IPS DF 4.7 (cell line): ENCODE measurements around the gene USP34.
"Not testable (repeated sequence)": the region's sequence is repeated elsewhere in the genome, so short reads cannot be mapped to it uniquely, and the experiment has no call there.

Source experiments
- DNase-seq: peaks from one replicate; pipeline ENCODE4 v3.0.0-alpha.2; 2013; ENCODE audit warnings: low spot score; ENCODE audit errors: extremely low read depth

USP34 gene, protein sequence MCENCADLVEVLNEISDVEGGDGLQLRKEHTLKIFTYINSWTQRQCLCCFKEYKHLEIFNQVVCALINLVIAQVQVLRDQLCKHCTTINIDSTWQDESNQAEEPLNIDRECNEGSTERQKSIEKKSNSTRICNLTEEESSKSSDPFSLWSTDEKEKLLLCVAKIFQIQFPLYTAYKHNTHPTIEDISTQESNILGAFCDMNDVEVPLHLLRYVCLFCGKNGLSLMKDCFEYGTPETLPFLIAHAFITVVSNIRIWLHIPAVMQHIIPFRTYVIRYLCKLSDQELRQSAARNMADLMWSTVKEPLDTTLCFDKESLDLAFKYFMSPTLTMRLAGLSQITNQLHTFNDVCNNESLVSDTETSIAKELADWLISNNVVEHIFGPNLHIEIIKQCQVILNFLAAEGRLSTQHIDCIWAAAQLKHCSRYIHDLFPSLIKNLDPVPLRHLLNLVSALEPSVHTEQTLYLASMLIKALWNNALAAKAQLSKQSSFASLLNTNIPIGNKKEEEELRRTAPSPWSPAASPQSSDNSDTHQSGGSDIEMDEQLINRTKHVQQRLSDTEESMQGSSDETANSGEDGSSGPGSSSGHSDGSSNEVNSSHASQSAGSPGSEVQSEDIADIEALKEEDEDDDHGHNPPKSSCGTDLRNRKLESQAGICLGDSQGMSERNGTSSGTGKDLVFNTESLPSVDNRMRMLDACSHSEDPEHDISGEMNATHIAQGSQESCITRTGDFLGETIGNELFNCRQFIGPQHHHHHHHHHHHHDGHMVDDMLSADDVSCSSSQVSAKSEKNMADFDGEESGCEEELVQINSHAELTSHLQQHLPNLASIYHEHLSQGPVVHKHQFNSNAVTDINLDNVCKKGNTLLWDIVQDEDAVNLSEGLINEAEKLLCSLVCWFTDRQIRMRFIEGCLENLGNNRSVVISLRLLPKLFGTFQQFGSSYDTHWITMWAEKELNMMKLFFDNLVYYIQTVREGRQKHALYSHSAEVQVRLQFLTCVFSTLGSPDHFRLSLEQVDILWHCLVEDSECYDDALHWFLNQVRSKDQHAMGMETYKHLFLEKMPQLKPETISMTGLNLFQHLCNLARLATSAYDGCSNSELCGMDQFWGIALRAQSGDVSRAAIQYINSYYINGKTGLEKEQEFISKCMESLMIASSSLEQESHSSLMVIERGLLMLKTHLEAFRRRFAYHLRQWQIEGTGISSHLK (N-terminal part only)

DNA sequence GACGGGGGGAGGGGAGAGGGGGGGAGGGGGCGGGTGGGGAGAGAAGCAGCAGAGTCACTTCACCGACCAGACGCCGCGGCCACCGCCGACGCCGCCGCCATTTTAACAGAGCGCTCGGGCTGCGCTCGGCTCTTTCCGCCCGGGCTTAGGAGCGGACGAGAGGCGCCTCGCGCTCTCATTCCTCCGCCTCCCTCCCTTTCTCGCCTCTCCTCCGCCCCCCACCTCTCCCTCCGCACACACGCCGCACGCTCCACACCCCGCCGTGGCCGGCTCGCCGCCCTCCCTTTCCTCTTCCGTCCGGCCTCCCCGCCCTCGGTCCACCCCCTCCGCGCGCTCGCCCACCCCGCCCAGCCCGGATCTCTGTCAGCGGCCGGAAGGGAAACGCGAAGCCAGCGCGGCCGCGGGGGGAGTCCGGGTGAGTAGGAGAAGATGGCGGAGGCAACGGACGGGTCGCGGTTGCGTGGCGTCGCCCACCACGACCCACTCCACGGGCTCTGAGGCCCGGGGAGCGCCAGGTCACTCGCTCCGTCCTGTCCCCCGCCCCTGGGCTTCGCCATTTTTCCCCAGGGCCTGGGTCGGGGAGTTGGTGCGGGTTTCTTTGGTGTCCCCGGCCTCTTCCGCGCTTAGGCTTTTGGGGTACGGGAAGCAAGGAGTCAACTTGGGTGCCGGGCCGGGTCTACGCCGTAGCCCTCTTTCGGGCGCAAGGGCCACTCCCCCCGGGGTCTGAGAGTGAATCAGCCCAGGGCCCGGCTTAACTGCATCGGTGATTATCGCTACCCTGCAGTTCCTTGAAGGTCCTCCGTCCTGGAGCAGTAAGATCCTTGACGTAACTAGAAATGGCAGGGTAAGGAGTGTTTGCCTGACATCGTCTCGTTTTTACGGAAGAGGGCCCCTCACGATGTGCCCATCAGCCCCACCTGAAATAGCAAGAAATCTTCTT is at the start of gene USP34:
TSS of gene USP34 (minus strand) at position 123 of the 940 bp plus-strand sequence. CDS start 395 bp downstream, outside the sequence.
- peak; percentile 41 for DNase-seq

DNA sequence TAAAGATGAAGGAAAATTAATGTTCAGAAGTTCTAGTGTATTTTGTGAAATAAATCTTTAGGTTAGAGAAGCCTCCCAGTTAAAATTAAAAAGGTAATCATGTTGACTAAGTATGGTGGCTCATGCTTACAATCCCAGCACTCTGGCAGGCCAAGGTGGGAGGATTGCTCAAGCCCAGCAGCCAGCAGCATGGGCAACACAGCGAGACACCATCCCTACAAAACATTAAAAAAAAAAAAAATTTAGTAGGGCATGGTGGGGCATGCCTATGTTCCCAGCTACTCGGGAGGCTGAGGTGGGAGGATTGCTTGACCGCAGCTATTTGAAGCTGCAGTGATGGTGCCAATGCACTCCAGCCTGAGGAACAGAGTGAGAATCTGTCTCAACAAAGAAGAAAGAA is 49.4 kb upstream of the USP34 start:
- no peak for DNase-seq

DNA sequence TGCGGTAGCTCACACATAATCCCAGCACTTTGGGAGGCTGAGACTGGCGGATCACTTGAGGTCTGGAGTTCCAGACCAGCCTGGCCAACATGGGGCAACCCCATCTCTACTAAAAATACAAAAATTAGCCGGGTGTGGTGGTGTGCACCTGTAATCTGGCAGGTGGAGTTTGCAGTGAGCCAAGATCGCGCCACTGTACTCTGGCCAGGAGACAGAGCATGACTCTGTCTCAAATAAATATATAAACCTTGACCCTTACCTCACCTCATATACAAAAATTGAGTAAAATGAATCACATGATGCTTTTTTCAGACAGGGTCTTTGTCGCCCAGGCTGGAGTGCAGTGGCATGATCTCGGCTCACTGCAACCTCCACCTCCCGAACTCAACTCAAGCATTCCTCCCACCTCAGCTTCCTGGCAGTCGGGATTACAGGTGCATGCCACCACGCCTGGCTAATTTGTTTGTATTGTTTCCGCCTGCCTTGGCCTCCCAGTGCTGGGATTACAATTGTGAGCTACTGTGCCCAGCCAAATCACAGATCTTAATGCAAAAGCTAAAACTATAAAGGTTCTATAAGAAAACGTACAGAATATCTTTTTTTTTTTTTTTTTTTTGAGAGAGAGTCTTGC is 42.0 kb upstream of the USP34 start:
- DNase-seq: no peak

DNA sequence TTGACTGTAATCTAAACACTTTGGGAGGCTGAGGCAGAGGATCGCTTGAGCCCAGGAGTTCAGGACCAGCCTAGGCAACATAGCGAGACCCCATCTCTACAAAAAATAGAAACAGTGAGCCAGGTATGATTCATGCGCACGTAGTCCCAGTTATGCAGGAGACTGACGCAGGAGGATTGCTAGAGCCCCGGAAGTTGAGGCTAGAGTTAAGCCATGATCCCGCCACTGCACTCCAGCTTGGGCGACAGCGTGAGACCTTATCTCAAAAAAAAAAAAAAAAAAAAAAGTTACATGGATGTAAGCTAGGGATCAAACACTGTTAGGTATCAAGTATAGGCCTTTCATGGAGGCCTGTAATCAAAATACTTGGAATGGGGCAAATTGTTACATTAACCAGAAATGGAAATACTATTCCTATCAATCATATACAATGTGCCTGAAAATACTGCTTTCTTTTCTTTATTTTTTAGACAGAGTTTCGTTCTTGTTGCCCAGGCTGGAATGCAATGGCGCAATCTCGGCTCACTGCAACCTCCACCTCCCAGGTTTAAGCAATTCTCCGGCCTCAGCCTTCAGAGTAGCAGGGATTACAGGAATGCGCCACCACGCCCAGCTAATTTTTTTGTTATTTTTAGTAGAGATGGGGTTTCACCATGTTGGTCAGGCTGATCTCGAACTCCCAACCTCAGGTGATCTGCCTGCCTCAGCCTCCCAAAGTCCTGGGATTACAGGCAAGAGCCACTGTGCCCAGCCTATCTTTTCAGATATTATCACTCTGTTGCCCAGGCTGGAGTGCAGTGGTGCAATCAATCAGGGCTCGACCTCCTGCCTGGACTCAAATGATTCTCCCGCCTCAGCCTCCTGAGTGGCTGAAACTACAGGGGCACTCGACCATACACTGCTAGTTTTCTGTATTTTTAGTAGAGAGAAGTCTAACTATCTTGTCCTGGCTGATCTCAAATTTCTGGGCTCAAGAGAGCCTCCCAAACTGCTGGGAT is 40.1 kb upstream of the USP34 start:
- no peak for DNase-seq

DNA sequence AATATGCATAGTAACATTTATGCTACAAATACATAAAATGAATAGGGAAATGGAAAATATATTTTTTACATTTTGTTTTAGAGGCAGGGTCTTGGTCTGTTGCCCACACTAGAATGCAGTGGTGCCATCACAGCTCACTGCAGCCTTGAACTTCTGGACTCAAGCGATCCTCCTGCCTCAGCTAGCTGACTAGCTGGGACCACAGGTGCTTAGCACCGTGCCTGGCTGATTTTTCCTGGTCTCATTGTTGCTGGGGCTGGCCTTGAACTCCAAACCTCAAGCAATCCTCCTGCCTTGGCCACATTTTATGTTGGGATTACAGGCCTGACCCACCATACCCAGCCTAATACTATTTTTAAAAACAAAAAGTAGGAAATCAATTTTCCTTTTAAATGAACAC is 34.1 kb upstream of the USP34 start:
- DNase-seq: no peak

DNA sequence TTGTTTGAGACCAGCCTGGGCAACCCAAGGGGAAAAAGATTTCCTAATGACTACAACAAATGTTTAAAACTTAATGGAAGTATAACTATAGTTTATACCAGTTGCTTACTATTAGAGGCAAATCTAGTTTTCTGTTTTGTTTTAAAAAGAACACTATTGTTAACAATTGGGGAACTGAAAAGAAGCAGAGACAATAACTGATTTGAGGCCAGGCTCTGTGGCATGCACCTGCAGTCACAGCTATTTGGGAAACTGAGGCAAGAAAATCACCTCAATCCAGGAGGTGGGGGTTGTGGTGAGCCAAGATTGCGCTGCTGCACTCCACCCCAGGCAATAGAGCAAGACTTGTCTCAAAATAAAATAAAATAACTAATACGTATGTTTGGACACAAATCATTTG is 28.2 kb upstream of the USP34 start:
- no peak for DNase-seq

DNA sequence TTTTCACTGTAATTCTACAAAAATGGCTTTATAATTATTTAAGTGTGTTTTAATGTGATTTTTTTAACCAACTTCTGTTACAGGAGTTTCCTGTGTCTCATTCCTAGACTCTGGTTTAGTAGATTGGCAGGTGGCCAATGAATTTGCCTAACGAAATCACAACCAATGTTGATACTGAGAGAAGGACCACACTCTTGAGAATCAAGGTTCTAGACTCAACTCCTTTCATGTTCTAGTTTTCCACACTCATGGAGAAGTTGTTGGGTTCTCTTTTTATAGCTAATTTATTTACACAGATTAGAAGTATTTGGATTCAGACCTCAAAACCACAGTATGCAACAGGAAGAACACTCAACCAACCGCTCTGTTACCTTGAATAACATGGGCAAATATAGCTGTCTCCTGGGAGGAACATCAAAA is 22.6 kb upstream of the USP34 start:
- DNase-seq: no peak

DNA sequence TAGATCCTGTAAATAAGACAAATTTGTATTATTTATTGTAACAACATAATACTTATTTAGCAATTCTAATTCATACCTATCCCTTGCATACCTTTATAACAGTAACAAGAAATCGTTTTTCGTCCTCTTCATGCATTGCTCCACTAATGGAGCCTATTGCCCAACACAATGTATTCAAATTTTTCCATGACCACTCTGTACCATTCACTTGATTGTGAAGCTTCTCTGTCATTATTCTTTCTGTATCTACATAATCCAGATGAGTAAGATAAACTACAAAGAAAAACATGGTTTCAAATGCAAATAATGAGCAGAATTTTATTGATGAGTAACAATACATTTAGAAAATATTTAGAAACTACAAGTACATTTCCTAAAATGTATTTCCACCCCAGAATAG is 21.6 kb upstream of the USP34 start:
- DNase-seq: no peak

DNA sequence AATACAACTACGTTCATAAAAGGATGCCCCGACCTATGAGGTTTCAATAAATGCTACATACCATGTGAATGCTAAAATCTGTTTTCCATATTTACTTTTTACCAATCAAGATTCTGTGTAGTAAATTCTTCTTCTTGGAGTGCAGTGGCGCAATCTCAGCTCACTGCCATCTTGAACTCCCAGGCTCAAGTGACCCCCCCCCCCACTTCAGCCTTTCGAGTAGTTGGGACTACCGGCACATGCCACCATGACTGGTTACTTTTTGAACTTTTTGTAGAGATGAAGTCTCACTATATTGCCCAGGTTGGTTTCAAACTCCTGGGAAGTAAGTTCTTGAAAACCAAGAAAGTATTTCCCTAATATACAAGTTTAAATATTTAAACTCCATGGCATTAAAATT is 14.4 kb upstream of the USP34 start:
- no peak for DNase-seq

DNA sequence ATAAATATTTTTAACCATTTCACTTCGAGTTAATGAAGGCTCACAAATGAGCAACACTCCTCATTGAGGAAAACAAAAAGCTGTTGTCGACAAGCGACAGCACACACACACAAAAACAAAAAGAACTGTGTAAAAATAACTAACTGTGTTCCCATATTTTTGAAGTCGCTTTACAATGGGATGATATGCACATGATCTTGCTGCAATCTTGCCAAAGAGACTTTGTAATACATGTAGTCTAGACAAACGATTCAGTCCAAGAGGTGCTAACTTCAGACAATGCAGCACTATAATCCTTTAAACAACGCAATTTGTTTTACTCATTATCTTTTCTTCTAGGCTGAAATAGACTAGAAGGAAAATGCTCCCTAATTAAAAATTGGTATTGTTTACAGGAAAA is 7.2 kb upstream of the USP34 start:
- no peak for DNase-seq

DNA sequence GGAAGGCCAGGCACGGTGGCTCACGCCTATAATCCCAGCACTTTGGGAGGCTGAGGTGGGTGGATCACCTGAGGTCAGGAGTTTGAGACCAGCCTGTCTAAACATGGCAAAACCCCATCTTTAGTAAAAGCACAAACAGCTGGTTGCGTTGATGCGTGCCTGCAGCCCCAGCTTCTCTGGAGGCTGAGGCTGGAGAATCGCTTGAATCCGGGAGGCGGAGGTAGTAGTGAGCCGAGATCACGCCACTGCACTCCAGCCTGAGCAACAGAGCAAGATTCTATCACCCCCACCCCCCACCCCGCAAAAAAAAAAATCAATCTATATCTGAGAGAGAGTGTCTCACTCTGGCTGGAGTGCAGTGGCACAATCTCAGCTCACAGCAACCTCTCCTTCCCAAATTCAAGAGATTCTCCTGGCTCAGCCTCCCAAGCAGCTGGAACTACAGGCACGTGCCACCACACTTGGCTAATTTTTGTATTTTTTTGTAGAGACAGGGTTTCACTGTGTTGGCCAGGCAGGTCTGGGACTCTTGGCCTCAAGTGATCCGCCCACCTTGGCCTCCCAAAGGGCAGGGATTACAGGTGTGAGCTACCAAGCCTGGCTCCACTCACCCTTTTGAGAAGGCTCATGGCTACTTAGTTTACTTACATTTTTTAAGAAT is 6.2 kb upstream of the USP34 start:
- DNase-seq: not testable (repeated sequence)

DNA sequence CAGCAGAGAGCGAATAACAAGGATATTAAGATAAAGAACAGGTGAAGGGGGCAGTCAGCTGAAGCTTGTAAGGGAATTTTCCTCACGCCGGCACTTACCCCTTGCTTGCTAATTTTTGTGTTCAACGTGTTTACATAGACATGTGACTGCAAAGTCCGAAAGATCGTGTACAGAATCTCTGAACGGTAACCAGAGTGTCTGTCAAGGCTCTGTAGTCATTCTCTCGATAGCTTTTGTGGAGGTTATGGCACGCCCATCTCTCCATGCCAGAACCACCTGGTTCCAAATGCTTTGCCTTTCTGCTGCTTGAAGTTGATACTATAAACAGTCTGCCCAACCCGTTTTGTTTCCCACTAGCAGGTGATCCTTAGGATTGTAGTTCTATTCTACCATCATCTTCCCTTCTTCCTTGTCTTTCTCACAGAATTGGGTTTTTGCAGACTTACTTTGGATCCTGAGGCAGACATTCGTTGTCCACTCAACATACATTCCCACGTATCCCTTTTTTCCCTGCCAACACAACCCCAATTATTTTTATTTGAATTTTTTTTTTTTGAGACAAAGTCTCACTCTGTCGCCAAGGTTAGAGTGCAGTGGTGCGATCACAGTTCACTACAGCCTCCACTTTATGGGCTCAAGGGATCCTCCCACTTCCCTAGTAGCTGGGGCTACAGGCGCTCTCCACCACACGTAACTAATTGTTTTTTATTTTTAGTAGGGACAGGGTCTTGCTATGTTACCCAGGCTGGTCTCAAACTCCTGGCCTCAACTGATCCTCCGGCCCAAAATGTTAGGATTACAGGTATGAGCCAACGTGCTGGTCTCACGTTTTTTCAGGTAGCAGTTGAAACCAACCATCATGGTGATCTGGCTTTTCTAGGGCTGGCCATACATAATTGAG is 1.3 kb upstream of the USP34 start:
- DNase-seq: no peak

DNA sequence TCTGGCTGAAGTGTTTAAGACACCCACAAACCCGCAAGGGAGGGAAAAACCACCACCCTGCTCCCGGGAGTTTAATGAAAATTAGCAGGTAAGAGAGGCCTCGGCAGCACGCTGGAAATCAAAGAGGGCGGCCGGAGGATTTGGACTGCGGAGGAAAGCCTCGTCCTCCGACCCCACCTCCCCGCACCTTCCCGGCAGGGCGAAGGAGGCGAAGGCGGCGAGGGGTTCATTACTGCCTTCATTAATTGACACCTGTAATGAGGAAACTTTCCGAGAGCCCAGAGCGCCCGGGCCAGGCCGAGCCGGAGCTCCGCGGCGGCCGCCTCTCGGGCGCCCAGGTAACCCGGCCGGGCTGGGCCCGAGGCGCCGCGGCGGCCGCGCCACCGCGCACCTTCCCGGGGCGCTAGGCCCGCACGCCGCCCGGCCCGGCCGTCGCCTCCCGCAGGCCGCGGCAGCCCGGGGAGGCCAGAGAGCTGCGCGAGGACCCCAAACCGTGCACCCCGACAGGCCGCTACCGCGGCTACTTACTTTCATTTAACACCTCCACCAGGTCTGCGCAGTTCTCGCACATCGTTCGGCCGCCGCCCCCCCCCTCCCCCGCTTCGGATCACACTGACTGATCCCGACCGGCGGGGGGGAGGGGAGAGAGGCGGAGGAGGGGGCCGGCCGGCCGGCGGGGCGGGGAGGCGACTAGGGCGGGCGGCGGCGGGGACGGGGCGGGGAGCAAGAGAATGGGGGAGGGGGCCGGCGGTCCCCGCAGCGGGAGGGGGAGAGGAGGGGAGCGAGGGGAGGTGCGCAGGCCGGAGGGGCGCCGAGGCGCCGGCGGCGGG is 550 bp downstream of the USP34 start:
- DNase-seq: no peak

DNA sequence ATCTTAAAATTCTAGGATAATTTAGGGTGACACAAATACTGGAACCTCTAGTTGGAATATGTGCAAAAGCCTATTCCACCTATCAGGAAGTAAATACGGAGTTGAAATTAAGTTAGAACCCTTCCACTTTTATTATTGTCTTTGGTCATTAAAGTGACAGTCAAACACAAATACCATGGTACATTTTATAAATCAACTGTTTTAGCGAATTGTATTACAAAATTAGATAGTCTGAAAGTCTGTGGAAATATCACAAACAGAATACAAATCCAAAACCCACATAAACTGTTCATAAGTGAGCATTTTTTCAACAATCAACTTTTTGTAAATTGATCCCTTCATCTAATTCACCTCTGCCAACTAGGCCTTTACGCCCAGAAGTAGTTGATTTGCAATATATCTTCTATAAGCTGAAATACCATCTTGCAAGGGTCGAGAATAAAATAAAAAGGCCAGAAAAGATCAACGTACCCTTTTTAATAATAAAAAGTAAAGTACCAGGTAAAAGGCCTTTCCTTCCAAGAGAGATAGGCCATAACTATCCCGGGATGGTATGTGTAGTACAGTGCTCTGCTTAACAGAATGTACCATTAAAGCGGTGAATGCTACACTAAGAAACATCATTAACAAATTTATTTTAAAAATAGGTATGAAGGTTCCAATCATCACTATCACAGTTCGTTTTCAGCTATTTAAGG is 1.3 kb downstream of the USP34 start:
- DNase-seq: no peak

DNA sequence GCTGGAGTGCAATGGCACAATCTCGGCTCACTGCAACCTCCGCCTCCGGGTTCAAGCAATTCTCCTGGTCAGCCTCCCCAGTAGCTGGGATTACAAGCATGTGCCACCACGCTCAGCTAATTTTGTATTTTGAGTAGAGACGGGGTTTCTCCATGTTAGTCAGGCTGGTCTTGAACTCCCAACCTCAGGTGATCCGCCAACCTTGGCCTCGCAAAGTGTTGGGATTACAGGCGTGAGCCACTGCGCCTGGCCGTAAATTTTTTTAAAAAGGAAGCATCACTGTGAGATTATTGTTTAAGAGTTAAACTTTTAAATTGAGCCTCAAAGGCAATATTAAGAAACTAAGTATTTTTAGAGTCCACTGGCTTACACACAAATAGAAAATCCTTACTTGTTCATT is 2.7 kb downstream of the USP34 start:
- DNase-seq: not testable (repeated sequence)

DNA sequence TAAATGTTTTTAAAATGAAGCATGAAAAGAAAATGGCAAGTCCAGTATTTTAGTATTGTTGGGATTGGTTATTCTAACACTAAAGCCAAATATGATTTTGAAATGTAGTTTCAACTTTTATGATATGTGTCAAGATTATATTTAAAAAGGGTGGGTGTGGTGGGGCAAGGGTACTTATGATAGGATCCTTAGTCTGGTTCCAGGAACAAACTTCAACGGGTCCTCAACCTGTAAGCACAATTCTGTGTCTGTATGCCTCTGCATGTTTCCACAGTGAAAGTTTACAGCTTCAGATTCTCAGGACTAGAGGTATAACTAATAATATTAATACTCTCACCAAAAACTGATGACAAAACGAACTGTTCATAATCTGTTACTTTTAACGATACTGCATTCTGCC is 5.8 kb downstream of the USP34 start:
- DNase-seq: no peak
